ENCODE results near the gene ALDH1L1. TPM values are rescaled to one million over a fixed set of nuclear protein-coding genes. Genes with fewer than 3 reads are reported as not detected.
"Not testable (repeated sequence)": the region's sequence is repeated elsewhere in the genome, so short reads cannot be mapped to it uniquely, and the experiment has no call there.

The ALDH1L1 gene
- total and polyA plus RNA-seq, 2 of the 13 experiments (the other 11 are each of a cell fraction or from before 2014, with no cell fraction given), result 11.2 to 28.7 TPM

DNA sequence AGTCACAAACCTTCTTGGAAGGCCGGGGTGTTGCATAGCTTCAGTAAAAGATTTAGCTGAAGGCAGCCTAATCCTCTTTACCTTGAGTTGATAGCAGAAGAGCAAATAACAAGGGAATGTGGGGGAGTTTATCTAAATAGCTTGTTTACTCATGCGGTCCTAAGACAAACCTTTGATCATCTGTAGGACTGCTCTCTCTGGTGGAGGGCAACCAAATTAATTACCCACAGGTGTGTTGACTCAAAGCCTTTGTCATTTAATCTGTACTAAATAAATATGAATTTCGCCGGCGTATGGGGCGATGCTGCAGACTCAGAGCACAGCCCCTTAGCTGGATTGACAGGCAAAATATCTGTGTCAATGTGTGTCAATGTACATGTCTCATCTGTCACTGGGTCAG lies 113.7 kb downstream of the ALDH1L1 start (continued):
- TF ChIP-seq, protein P1, sequence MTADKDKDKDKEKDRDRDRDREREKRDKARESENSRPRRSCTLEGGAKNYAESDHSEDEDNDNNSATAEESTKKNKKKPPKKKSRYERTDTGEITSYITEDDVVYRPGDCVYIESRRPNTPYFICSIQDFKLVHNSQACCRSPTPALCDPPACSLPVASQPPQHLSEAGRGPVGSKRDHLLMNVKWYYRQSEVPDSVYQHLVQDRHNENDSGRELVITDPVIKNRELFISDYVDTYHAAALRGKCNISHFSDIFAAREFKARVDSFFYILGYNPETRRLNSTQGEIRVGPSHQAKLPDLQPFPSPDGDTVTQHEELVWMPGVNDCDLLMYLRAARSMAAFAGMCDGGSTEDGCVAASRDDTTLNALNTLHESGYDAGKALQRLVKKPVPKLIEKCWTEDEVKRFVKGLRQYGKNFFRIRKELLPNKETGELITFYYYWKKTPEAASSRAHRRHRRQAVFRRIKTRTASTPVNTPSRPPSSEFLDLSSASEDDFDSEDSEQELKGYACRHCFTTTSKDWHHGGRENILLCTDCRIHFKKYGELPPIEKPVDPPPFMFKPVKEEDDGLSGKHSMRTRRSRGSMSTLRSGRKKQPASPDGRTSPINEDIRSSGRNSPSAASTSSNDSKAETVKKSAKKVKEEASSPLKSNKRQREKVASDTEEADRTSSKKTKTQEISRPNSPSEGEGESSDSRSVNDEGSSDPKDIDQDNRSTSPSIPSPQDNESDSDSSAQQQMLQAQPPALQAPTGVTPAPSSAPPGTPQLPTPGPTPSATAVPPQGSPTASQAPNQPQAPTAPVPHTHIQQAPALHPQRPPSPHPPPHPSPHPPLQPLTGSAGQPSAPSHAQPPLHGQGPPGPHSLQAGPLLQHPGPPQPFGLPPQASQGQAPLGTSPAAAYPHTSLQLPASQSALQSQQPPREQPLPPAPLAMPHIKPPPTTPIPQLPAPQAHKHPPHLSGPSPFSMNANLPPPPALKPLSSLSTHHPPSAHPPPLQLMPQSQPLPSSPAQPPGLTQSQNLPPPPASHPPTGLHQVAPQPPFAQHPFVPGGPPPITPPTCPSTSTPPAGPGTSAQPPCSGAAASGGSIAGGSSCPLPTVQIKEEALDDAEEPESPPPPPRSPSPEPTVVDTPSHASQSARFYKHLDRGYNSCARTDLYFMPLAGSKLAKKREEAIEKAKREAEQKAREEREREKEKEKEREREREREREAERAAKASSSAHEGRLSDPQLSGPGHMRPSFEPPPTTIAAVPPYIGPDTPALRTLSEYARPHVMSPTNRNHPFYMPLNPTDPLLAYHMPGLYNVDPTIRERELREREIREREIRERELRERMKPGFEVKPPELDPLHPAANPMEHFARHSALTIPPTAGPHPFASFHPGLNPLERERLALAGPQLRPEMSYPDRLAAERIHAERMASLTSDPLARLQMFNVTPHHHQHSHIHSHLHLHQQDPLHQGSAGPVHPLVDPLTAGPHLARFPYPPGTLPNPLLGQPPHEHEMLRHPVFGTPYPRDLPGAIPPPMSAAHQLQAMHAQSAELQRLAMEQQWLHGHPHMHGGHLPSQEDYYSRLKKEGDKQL (CRISPR knock-in tag; IDR thresholded peaks at IDR 0.05; ENCODE audit: low read depth), result peak; percentile 90; the same call in 1 of the 2 replicates
- TF ChIP-seq ZNF253 (CRISPR knock-in tag; IDR thresholded peaks at IDR 0.05; ENCODE audit: borderline replicate concordance) (0 out of 2 replicates have a peak, but pooled peaks have one; percentile 60), FOXJ3 (CRISPR knock-in tag; IDR thresholded peaks at IDR 0.05; ENCODE audit: borderline replicate concordance) (peak; percentile 56; the same call in 1 of the 2 replicates), TEAD3 (CRISPR knock-in tag; optimal IDR thresholded peaks at IDR 0.05; ENCODE audit: borderline replicate concordance) (peak; percentile 34), FOXO1 (CRISPR knock-in tag; IDR thresholded peaks at IDR 0.05) (peak; percentile 40; the same call in 1 of the 2 replicates), MIXL1 (CRISPR knock-in tag; IDR thresholded peaks at IDR 0.05) (peak; percentile 81; the same call in 1 of the 2 replicates), GATAD2A (CRISPR knock-in tag; IDR thresholded peaks at IDR 0.05) (peak; percentile 52), SOX13 (IDR thresholded peaks at IDR 0.05) (0 out of 2 replicates have a peak, but pooled peaks have one; percentile 22), SOX13 (CRISPR knock-in tag; conservative IDR thresholded peaks at IDR 0.05 in 1 of 2, IDR thresholded peaks at IDR 0.05 in 1 of 2) (peak in 1 of 2 experiments; percentile 85; a peak in 2 of 4 replicates), TCF7 (IDR thresholded peaks at IDR 0.05; ENCODE audit: low read depth) (peak; percentile 89), FOXP1 (IDR thresholded peaks at IDR 0.05) (peak; percentile 27; the same call in 1 of the 2 replicates), FOXP1 (CRISPR knock-in tag; IDR thresholded peaks at IDR 0.05) (peak; percentile 85), CBFB (CRISPR knock-in tag; IDR thresholded peaks at IDR 0.05) (0 out of 2 replicates have a peak, but pooled peaks have one; percentile 44), RARA (CRISPR knock-in tag; IDR thresholded peaks at IDR 0.05) (0 out of 2 replicates have a peak, but pooled peaks have one; percentile 27), TCF12 (CRISPR knock-in tag; IDR thresholded peaks at IDR 0.05) (0 out of 2 replicates have a peak, but pooled peaks have one; percentile 68), SAP130 (CRISPR knock-in tag; IDR thresholded peaks at IDR 0.05; ENCODE audit: low read depth) (0 out of 2 replicates have a peak, but pooled peaks have one; percentile 22), HHEX (CRISPR knock-in tag; IDR thresholded peaks at IDR 0.05) (peak; percentile 88), SKI (IDR thresholded peaks at IDR 0.05; ENCODE audit: partially characterized antibody) (peak; percentile 17)
- TF ChIP-seq, protein P2, sequence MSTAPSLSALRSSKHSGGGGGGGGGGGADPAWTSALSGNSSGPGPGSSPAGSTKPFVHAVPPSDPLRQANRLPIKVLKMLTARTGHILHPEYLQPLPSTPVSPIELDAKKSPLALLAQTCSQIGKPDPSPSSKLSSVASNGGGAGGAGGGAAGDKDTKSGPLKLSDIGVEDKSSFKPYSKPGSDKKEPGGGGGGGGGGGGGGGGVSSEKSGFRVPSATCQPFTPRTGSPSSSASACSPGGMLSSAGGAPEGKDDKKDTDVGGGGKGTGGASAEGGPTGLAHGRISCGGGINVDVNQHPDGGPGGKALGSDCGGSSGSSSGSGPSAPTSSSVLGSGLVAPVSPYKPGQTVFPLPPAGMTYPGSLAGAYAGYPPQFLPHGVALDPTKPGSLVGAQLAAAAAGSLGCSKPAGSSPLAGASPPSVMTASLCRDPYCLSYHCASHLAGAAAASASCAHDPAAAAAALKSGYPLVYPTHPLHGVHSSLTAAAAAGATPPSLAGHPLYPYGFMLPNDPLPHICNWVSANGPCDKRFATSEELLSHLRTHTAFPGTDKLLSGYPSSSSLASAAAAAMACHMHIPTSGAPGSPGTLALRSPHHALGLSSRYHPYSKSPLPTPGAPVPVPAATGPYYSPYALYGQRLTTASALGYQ (CRISPR knock-in tag; IDR thresholded peaks at IDR 0.05), result peak; percentile 73
- TF ChIP-seq TCF12 (IDR thresholded peaks at IDR 0.05), result not testable (repeated sequence)
- TF ChIP-seq, protein P3, sequence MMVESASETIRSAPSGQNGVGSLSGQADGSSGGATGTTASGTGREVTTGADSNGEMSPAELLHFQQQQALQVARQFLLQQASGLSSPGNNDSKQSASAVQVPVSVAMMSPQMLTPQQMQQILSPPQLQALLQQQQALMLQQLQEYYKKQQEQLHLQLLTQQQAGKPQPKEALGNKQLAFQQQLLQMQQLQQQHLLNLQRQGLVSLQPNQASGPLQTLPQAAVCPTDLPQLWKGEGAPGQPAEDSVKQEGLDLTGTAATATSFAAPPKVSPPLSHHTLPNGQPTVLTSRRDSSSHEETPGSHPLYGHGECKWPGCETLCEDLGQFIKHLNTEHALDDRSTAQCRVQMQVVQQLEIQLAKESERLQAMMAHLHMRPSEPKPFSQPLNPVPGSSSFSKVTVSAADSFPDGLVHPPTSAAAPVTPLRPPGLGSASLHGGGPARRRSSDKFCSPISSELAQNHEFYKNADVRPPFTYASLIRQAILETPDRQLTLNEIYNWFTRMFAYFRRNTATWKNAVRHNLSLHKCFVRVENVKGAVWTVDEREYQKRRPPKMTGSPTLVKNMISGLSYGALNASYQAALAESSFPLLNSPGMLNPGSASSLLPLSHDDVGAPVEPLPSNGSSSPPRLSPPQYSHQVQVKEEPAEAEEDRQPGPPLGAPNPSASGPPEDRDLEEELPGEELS (CRISPR knock-in tag; IDR thresholded peaks at IDR 0.05), result peak; percentile 79
- TF ChIP-seq, protein P4, sequence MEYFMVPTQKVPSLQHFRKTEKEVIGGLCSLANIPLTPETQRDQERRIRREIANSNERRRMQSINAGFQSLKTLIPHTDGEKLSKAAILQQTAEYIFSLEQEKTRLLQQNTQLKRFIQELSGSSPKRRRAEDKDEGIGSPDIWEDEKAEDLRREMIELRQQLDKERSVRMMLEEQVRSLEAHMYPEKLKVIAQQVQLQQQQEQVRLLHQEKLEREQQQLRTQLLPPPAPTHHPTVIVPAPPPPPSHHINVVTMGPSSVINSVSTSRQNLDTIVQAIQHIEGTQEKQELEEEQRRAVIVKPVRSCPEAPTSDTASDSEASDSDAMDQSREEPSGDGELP (IDR thresholded peaks at IDR 0.05; ENCODE audit: borderline replicate concordance, low read depth), result 0 out of 2 replicates have a peak, but pooled peaks have one; percentile 37

All from HepG2 (cell line).